Measurements from ENCODE around the gene NOP16.
A peak's percentile ranks its signal among the peaks of the same experiment; 100 is the strongest.

The NOP16 gene

DNA sequence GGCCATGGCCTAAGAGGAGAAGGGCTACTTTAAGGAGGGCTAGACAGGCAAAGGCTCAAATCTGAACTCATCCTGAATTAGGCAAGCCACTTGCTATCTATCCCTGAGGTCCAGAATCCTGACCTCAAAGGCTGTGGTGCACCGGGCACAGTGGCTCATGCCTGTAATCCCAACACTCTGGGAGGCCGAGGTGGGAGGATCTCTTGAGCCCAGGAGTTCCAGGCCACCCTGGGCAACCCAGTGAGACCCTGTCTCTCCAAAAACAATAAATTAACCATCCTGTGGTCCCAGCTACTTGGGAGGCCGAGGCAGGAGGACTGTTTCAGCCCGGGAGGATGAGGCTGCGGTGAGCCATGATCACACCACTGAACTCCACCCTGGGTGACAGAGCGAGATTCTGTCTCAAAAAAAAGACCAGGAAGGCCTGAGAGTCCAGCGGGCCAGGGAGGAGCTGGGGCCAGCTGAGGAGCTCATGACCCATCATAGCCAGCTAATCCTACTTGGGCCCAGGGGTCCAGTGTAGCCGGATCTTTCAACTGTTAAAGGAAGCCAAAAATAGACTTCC is 4.0 kb downstream of the NOP16 start:
- no peak for DNase-seq

GRCh38 chr5:176383961-176384360 is 4.4 kb downstream of the NOP16 start:
- no peak for DNase-seq

- no peak for DNase-seq
Measured at GRCh38 chr5:176383248-176383905, 5.0 kb downstream of the NOP16 start.

- no peak for DNase-seq
Measured at GRCh38 chr5:176382721-176383120, 5.7 kb downstream of the NOP16 start.

DNA sequence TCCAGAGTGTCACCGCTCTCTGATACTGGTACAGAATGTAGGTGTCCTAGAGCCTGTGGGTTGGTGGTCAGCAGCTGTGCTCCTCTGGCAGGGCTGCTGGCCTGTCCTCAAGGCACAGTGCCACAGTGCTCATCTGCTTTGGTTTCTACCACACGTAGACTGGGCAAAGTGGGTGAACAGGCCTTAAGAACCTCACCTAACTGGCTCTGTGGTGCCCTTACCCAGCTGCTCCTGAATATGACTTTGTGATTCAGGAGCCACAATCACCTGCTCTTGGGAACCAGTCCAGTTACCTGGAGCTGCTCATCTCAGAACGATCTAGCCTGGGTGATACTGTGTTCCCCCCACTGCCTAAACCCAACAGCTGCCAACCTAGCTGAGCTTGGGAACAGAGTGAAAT is 6.4 kb downstream of the NOP16 start:
- no peak for DNase-seq

- DNase-seq: peak; percentile 16 to 57
Measured at GRCh38 chr5:176381423-176381822, 7.0 kb downstream of the NOP16 start.

DNA sequence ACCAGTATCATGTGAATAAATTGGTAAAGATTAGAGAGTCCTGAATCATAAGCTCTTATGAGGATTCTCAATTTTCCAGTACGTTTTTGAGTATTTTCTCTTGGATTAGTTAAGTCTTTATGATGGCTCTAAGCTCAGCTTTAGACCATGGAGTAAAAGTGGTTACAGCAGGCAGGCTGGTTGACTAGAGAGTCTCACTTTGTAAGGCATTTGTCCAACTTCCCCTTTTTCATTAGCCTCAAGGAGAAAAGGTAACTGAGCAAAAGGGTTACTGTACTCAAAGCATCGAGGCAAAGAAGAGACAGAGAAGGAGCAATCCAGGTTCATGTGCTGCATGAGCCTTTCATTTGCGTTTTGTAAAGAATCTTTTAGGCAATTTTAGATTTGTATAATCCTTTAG is 8.5 kb downstream of the NOP16 start:
- no peak for DNase-seq

- no peak for DNase-seq
Measured at GRCh38 chr5:176373100-176373818, 15.1 kb downstream of the NOP16 start.

DNA sequence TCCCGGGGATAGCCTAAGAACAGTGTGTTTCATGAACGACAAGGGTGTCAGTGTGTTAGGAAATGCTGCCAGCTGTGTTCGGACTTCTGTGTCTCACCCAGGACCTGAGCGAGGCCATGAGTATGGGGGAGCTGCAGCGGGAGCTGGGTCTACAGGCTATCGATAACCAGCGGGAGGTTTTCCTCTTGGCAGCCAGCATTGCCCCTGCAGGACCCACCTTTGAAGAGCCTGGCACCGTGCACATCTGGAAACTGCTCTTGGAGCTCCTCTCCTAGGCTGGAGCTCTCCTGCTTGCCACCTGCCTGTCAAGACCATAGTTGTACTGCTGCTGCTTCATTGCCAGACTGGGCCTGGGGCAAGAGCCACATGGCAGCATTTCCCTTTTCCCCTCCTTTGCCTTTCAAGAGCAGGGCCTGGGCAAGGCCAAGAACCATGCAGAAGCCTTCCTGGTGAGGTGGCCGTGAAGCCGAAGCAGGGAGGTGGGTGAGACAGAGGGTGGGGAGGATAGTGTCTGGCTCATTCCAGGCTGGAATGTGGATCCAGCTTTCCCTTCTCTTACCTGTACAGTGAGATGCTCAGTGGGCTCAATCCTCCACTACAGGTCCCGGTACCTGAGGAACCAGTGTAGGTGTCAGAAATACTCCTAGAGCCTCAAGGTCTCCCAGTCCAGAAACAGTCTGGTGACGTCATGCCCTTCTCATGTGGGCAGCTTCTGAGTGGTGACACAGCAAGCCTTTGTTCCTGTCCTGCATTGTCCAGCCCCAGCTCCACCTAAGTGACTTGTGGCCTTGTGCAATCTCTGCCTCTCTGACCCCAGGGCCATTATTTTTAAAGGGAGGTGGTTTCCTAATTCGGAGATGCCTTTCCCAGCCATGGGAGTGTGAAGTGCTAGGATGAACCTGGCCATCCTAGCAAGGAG is 16.5 kb downstream of the NOP16 start:
- no peak for DNase-seq

DNA sequence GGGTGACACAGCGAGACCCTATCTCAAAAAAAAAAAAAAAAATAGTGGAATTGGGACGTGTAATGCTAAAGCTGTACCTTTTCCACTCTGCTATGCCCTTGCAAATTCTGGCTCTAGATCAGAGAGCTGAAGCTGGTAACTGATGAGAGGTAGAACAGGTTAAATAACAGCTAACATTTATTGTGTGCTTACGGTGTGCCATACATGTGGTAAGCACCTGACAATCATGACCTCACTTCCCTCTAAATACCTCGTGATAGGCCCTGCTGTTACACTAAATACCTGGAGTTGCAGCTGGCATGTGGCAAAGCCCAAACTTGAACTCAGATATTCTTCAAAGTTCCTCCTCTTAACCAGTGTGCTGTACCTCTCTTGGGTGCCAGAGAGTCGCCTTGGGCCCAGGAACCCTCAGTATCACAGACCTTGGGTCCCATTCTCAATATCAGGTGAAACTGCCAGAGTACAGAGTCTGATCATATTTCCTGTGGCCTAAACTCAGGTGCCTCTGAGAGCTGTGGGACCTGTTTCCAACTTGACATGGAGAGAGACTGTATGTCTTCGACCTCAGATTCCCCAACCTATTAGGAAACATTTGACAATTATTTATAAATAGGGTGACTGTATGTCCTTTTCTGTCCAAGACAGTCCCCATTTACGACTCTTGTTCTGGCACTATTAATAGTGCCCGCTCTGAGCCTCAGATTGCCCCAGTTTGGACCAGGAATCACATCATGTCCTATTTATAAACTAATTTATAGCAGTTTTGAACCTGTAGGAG is 18.3 kb downstream of the NOP16 start:
- no peak for DNase-seq

GRCh38 chr5:176368726-176369125 is 19.7 kb downstream of the NOP16 start:
- DNase-seq: no peak

DNA sequence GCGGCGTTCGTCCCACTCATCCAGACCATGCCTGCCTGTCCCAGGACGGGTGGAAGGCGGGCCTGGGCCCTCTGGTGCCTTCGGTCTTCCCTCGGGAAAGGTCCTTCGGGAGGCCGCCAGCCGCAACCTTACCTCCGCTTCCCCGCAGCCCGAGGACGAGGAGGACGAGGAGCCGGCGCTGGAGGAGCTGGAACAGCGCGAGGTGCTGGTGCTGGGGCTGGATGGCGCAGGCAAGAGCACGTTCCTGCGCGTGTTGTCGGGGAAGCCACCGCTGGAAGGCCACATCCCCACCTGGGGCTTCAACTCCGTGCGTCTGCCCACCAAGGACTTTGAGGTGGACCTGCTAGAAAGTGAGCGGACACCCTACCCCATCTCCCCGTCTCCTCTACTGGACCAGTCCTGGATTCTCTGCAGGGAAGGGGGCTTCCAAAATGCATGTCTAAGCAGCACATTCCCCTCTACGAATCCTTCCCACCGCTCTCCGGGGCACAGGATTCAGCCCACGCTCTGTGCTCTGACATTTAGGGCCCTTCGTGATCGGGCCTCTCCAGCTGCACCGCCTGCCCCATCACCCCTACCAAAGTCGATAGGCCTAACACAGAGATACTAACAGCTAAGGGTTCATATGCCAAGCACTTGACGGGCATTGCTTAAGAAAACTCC is 22.0 kb downstream of the NOP16 start:
- no peak for DNase-seq

DNA sequence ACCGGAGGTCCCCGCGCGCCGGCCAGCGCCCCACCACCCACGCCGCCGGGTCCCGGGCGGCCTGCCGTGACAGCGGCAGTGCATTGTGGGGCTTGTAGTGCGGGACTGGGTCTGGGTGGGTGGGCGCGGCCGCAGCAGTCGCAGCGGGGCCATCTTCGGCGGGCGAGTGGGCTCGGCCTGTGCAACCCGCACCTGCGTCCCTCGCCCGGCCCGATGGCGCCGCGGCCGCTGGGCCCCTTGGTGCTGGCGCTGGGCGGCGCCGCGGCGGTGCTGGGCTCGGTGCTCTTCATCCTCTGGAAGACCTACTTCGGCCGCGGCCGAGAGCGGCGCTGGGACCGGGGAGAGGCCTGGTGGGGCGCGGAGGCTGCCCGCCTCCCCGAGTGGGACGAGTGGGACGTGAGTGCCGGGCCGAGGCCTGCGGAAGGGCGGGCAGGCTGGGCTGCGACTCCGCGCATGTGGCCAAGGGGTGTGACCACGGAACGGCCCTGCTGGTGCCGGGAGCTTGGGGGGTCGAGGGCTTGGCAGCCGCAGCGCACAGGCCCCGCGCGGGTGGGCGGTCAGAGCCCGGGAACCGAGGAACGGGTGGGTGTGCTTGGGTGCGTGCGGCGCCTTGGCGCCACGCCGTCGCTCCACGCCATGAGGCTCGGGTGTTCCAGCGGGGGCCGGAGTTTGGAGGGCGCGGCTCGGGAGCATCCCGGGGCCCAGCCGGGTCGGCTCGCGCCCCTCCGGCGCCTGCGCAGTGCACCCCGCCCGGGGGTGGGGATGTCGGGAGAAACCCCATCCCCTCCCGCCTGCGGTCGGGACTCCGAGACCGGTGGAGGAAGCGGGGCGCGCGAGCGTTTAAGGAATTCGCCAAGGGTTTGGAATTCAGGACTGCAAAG is 22.8 kb downstream of the NOP16 start, which contains the start of gene ARL10:
ARL10 (plus strand) TSS at position 137 of the 881 bp plus-strand sequence; CDS start at position 214, 77 bp downstream.
- peak in 1 of 2 experiments; percentile 44 for DNase-seq

- DNase-seq: no peak
Measured at GRCh38 chr5:176364765-176365350, 23.5 kb downstream of the NOP16 start.

- no peak for DNase-seq
Measured at GRCh38 chr5:176362233-176362490, 26.2 kb downstream of the NOP16 start.

- peak; percentile 62 to 92 for DNase-seq
Measured at GRCh38 chr5:176361437-176362232, 26.8 kb downstream of the NOP16 start, which contains the start of gene KIAA1191. TSS of gene KIAA1191 (minus strand) at chr5:176361764. CDS start at chr5:176359508, 2,256 bp downstream.

GRCh38 chr5:176360894-176361436 is 27.4 kb downstream of the NOP16 start:
- DNase-seq: peak in 1 of 2 experiments; percentile 50

- no peak for DNase-seq
Measured at GRCh38 chr5:176359658-176360057, 28.7 kb downstream of the NOP16 start.

GRCh38 chr5:176356179-176356566 is 32.2 kb downstream of the NOP16 start:
- no peak for DNase-seq
